Heart left ventricle (tissue), 13 donors: ENCODE measurements around the gene GRAMD1B.

Source experiments
- POLR2A ChIP-seq, 2 donors: fragments of 450-650 bp; IDR thresholded peaks; one replicate each; pipeline ENCODE4 v1.6.1; 2017; ENCODE audit warnings: antibody characterized with exemption in 2 of 2, mild to moderate bottlenecking in 2 of 2, moderate library complexity in 2 of 2
- TF ChIP-seq, protein P1 (sequence below), 12 donors: fragments of 200-600 bp; sonication (generic) in 4 of 12; IDR thresholded peaks; one replicate each; pipeline versions ENCODE4 v1.5.0 to v1.8.0; 2018 to 2022; ENCODE audit warnings: antibody characterized with exemption in 12 of 12, mild to moderate bottlenecking in 5 of 12
- donor health status: ischemic (EF 13 %, LVEDD 7.1; RV severe dilation, severe dysfunction).
- donor health status: DM: no; HTN: yes; CAD: no.
- donor health status: DM: no; HTN: no; CAD: no.
- donor health status: ischemic (EF 25% LVEDD 6.9; RV normal size, moderate dysfunction).
- donor health status: ischemic (EF 25% LVEDD 5.7; RV mildly dilated, moderate dysfunction).
- donor health status: ischemic (EF 35%, LVEDD 5.7; RV mildly dilated, moderate dysfunction).
- donor health status: nonischemic (EF 11% LVEDD 7.7; RV severe dilation, severe dysfunction).
- donor health status: DM: yes; HTN: yes; CAD: no.
- donor health status: PGD.
- donor health status: ischemic (EF 29% LVEDD 5.4; RV normal size, mild dysfunction).
- donor health status: nonischemic (EF 23%, LVEDD 6.1; RV moderate dilation, normal function).

GRCh38 chr11:123382555-123383074 is 47.5 kb upstream of the GRAMD1B start:
- TF ChIP-seq, protein P1, sequence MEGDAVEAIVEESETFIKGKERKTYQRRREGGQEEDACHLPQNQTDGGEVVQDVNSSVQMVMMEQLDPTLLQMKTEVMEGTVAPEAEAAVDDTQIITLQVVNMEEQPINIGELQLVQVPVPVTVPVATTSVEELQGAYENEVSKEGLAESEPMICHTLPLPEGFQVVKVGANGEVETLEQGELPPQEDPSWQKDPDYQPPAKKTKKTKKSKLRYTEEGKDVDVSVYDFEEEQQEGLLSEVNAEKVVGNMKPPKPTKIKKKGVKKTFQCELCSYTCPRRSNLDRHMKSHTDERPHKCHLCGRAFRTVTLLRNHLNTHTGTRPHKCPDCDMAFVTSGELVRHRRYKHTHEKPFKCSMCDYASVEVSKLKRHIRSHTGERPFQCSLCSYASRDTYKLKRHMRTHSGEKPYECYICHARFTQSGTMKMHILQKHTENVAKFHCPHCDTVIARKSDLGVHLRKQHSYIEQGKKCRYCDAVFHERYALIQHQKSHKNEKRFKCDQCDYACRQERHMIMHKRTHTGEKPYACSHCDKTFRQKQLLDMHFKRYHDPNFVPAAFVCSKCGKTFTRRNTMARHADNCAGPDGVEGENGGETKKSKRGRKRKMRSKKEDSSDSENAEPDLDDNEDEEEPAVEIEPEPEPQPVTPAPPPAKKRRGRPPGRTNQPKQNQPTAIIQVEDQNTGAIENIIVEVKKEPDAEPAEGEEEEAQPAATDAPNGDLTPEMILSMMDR (IDR thresholded peaks at IDR 0.05): no peak
- no peak for TF ChIP-seq POLR2A (IDR thresholded peaks at IDR 0.05)
